K562 (cell line): ENCODE measurements around the gene DAD1. TPM values are rescaled to one million over a fixed set of nuclear protein-coding genes. Genes with fewer than 3 reads are reported as not detected.
A peak's percentile ranks its signal among the peaks of the same experiment; 100 is the strongest.

Experiments
- CBFA2T2 ChIP-seq: fragments of 450-650 bp; conservative IDR thresholded peaks from 2 replicates; pipeline ENCODE4 v1.6.1; 2017; ENCODE audit warnings: mild to moderate bottlenecking
- CEBPG ChIP-seq, 3 experiments: fragments of 200-800 bp in 1 of 3; sonication (Bioruptor generic) in 1 of 3; sonication (generic) in 1 of 3; formaldehyde crosslinking in 1 of 3; IDR thresholded peaks in 2 of 3; conservative IDR thresholded peaks in 1 of 3; 2 replicates each; pipeline versions ENCODE4 v1.6.1 to v1.8.0; 2016 to 2022; ENCODE audit warnings: missing compliant biosample characterization in 2 of 3, missing genetic modification characterization in 2 of 3, mild to moderate bottlenecking in 1 of 3, missing genetic modification reagents in 1 of 3
- CREB1 ChIP-seq, 2 experiments: sonication (generic) in 1 of 2; formaldehyde crosslinking in 1 of 2; IDR thresholded peaks; 2 replicates each; pipeline versions ENCODE4 v1.6.1 to v1.8.0; 2012 to 2022; ENCODE audit warnings: inconsistent platforms in 1 of 2, mild to moderate bottlenecking in 1 of 2, missing genetic modification reagents in 1 of 2, moderate library complexity in 1 of 2
- DDX20 ChIP-seq: fragments of 450-650 bp; IDR thresholded peaks from 2 replicates; pipeline ENCODE4 v1.6.1; 2016; ENCODE audit warnings: missing genetic modification characterization, low read depth, mild to moderate bottlenecking, missing compliant biosample characterization, moderate library complexity
- DMBX1 ChIP-seq: fragments of 250-450 bp; sonication (Bioruptor Pico); IDR thresholded peaks from 2 replicates; pipeline ENCODE4 v1.8.0; 2022; ENCODE audit warnings: inconsistent platforms, mild to moderate bottlenecking, moderate library complexity, borderline replicate concordance
- GABPA ChIP-seq: fragments of 200-800 bp; sonication (Bioruptor generic); conservative IDR thresholded peaks from 2 replicates; pipeline ENCODE4 v1.6.1; 2016; ENCODE audit warnings: low read depth, missing genetic modification characterization, missing compliant biosample characterization
- HCFC1 ChIP-seq: IDR thresholded peaks from 2 replicates; pipeline ENCODE4 v1.6.1; 2012; ENCODE audit warnings: low read depth, low read length, improper control_type of control experiment
- PHB ChIP-seq: fragments of 250-450 bp; sonication (Bioruptor Pico); IDR thresholded peaks from 2 replicates; pipeline ENCODE4 v1.5.0; 2021
- RHOXF2B ChIP-seq: fragments of 250-450 bp; sonication (Bioruptor Pico); conservative IDR thresholded peaks from 2 replicates; pipeline ENCODE4 v1.5.1; 2021
- SMAD2 ChIP-seq: fragments of 150-350 bp; IDR thresholded peaks from 2 replicates; pipeline ENCODE4 v1.6.1; 2014; ENCODE audit warnings: low read depth, mild to moderate bottlenecking, low read length
- TFAM ChIP-seq: fragments of 250-450 bp; sonication (Bioruptor Pico); conservative IDR thresholded peaks from 2 replicates; pipeline ENCODE4 v1.5.0; 2021; ENCODE audit warnings: mild to moderate bottlenecking, moderate library complexity
- TGIF2 ChIP-seq: sonication (generic); formaldehyde crosslinking; IDR thresholded peaks from 2 replicates; pipeline ENCODE4 v1.8.1; 2022; ENCODE audit warnings: mild to moderate bottlenecking, missing genetic modification reagents, moderate library complexity
- U2AF1 ChIP-seq: fragments of 200-400 bp; formaldehyde crosslinking; optimal IDR thresholded peaks from 2 replicates; pipeline ENCODE3; 2017; ENCODE audit warnings: mild to moderate bottlenecking, low read depth, low read length, moderate library complexity
- ZKSCAN3 ChIP-seq: fragments of 250-450 bp; sonication (Bioruptor Pico); IDR thresholded peaks from 2 replicates; pipeline ENCODE4 v1.4.0; 2020
- ZNF174 ChIP-seq: fragments of 250-450 bp; sonication (Bioruptor Pico); IDR thresholded peaks from 2 replicates; pipeline ENCODE4 v1.4.0; 2020; ENCODE audit warnings: mild to moderate bottlenecking
- ZNF431 ChIP-seq: sonication (generic); formaldehyde crosslinking; IDR thresholded peaks from 2 replicates; pipeline ENCODE4 v1.8.0; 2022; ENCODE audit warnings: mild to moderate bottlenecking, missing genetic modification reagents
- ZNF79 ChIP-seq: fragments of 250-450 bp; sonication (Bioruptor Pico); IDR thresholded peaks from 2 replicates; pipeline ENCODE4 v1.4.0; 2020; ENCODE audit warnings: low read depth, mild to moderate bottlenecking, moderate library complexity
- polyA plus RNA-seq, 8 experiments: library from polyadenylated mRNA; depleted of rRNA in 4 of 8; stranded (reverse) in 5 of 8; unstranded in 3 of 8; fragments of >200 nt; fragmentation: Nextera tagmentation in 2 of 8; fragmentation: Illumina TruSeq in 1 of 8; extraction: Ambion mirVana in 2 of 8; extraction: Trizol in 1 of 8; gene quantifications; 2 replicates each; pipeline versions ENCODE4 v1.2.1 to v1.2.3, GENCODE V29; 2011 to 2014; ENCODE audit warnings: inconsistent platforms in 1 of 8, missing spikeins in 1 of 8
- total RNA-seq, 7 experiments: library from RNA; depleted of rRNA in 6 of 7; stranded (reverse); fragments of >200 nt in 6 of 7; fragmentation: Illumina TruSeq in 2 of 7; extraction: Trizol in 2 of 7; gene quantifications; 2 replicates each; pipeline versions ENCODE4 v1.2.1 to v1.2.3, GENCODE V29; 2011 to 2021; ENCODE audit warnings: low replicate concordance in 1 of 7
- TF ChIP-seq, protein P1 (sequence below): fragments of 450-650 bp; IDR thresholded peaks from 2 replicates; pipeline ENCODE4 v1.6.1; 2016
- TF ChIP-seq, protein P2 (sequence below): sonication (generic); formaldehyde crosslinking; IDR thresholded peaks from 2 replicates; pipeline ENCODE4 v1.8.0; 2023; ENCODE audit warnings: mild to moderate bottlenecking, missing genetic modification reagents

DAD1 gene
- total and polyA plus RNA-seq, 9 of the 15 experiments (the other 6 are each of a cell fraction or from before 2014, with no cell fraction given): 104 to 617 (median 222) TPM

DNA sequence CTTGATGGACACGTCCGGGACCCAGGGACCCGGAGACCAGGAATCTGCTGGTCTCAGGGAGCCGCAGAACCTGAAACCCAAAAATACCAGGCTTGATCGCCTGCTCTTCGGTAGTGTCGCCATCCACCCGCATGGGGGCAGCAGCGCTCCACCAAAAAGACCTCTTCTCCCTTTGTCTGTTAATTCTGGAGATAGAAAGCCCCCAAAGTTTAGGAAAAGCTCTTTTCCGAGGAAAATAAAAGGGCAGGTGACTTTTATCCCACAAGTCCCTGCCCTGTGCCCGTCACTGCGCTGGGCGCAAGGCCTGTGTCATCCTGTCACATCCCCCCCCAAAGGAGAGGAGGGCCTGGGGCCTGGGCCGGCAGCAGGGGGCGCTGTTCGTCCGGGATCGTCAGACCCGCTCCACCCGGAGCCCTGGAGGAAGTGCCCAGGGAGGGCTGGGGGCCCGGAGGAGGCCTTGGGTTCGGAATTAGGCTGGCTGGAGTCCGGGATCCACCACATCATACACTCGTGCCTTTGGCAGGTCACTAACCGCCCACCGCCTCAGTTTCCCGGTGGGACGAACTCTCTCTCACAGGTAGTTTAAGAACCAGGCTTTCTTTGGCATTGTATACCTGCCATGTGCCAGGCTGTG is 31.9 kb downstream of the DAD1 start (continued):
- no peak for TF ChIP-seq GABPA
- no peak for TF ChIP-seq DMBX1 (CRISPR knock-in tag)
- no peak for TF ChIP-seq CEBPG (CRISPR knock-in tag; IDR thresholded peaks at IDR 0.05)
- TF ChIP-seq CEBPG (tag; conservative IDR thresholded peaks at IDR 0.05 in 1 of 2, IDR thresholded peaks at IDR 0.05 in 1 of 2): no peak
- no peak for TF ChIP-seq CREB1 (IDR thresholded peaks at IDR 0.05)
- peak; percentile 45; the same call in 1 of the 2 replicates for TF ChIP-seq CREB1 (CRISPR knock-in tag; IDR thresholded peaks at IDR 0.05)
- TF ChIP-seq, protein P1, sequence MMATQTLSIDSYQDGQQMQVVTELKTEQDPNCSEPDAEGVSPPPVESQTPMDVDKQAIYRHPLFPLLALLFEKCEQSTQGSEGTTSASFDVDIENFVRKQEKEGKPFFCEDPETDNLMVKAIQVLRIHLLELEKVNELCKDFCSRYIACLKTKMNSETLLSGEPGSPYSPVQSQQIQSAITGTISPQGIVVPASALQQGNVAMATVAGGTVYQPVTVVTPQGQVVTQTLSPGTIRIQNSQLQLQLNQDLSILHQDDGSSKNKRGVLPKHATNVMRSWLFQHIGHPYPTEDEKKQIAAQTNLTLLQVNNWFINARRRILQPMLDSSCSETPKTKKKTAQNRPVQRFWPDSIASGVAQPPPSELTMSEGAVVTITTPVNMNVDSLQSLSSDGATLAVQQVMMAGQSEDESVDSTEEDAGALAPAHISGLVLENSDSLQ: peak; percentile 24; the same call in 1 of the 2 replicates
- no peak for TF ChIP-seq TGIF2 (CRISPR knock-in tag)
- TF ChIP-seq SMAD2: no peak
- no peak for TF ChIP-seq ZNF431 (CRISPR knock-in tag)
- no peak for TF ChIP-seq RHOXF2B (CRISPR knock-in tag)
- no peak for TF ChIP-seq TFAM (CRISPR knock-in tag)
- no peak for TF ChIP-seq PHB (CRISPR knock-in tag)
- no peak for TF ChIP-seq U2AF1
- TF ChIP-seq, protein P2, sequence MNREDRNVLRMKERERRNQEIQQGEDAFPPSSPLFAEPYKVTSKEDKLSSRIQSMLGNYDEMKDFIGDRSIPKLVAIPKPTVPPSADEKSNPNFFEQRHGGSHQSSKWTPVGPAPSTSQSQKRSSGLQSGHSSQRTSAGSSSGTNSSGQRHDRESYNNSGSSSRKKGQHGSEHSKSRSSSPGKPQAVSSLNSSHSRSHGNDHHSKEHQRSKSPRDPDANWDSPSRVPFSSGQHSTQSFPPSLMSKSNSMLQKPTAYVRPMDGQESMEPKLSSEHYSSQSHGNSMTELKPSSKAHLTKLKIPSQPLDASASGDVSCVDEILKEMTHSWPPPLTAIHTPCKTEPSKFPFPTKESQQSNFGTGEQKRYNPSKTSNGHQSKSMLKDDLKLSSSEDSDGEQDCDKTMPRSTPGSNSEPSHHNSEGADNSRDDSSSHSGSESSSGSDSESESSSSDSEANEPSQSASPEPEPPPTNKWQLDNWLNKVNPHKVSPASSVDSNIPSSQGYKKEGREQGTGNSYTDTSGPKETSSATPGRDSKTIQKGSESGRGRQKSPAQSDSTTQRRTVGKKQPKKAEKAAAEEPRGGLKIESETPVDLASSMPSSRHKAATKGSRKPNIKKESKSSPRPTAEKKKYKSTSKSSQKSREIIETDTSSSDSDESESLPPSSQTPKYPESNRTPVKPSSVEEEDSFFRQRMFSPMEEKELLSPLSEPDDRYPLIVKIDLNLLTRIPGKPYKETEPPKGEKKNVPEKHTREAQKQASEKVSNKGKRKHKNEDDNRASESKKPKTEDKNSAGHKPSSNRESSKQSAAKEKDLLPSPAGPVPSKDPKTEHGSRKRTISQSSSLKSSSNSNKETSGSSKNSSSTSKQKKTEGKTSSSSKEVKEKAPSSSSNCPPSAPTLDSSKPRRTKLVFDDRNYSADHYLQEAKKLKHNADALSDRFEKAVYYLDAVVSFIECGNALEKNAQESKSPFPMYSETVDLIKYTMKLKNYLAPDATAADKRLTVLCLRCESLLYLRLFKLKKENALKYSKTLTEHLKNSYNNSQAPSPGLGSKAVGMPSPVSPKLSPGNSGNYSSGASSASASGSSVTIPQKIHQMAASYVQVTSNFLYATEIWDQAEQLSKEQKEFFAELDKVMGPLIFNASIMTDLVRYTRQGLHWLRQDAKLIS (CRISPR knock-in tag): no peak
- TF ChIP-seq CBFA2T2: no peak
- TF ChIP-seq ZKSCAN3 (CRISPR knock-in tag): no peak
- TF ChIP-seq ZNF174 (CRISPR knock-in tag): no peak
- no peak for TF ChIP-seq HCFC1
- no peak for TF ChIP-seq ZNF79 (CRISPR knock-in tag)
- no peak for TF ChIP-seq DDX20 (tag)
